GM21825 (cell line): Measurements from ENCODE around the gene SNX21.

Source experiments
- ATAC-seq: cut with Tn5 transposase; IDR thresholded peaks from one replicate; pipeline ENCODE4 v1.9.1; 2021; ENCODE audit warnings: mild to moderate bottlenecking, moderate library complexity; ENCODE audit not compliant: unreplicated experiment

Gene SNX21

GRCh38 chr20:45874576-45874975 lies 41.0 kb downstream of the SNX21 start:
- no peak for ATAC-seq

DNA sequence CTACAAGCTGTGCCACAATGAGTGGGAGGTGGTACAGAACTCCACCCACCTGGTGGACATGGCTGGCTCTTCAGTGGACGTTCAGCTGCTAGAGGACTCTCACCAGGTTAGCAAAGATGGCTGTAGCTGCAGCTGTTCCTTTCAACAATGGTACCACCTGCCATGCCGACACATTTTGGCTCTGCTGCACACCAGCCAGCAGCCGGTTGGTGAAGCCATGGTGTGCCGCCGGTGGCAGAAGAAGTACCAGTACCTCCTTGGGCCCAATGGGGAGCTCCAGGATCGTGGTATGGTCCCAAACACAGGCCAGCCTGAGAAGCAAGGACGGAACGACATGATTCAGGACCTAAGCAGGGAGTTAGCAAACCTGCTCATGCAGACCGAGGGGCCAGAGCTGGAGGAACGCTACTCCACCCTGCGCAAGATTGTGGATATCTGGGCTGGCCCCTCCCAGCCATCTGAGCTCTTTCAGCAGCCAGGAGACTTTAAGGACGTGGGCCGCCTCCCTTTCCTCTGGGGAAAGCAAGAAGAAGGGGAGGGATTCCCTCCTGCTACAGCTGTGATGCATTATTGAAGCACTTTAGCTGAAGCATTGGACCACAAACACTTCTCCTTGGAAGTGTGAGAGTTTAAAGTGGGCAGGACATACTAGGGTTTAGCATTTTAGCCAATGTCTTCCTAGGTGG lies 44.6 kb downstream of the SNX21 start:
- no peak for ATAC-seq

GRCh38 chr20:45880988-45881788 lies 47.6 kb downstream of the SNX21 start, which contains the start of gene ZSWIM1:
Gene ZSWIM1, plus strand, starts transcription at chr20:45881227. Its CDS starts 1,366 bp downstream, at chr20:45882593.
- ATAC-seq, result peak; percentile 96

DNA sequence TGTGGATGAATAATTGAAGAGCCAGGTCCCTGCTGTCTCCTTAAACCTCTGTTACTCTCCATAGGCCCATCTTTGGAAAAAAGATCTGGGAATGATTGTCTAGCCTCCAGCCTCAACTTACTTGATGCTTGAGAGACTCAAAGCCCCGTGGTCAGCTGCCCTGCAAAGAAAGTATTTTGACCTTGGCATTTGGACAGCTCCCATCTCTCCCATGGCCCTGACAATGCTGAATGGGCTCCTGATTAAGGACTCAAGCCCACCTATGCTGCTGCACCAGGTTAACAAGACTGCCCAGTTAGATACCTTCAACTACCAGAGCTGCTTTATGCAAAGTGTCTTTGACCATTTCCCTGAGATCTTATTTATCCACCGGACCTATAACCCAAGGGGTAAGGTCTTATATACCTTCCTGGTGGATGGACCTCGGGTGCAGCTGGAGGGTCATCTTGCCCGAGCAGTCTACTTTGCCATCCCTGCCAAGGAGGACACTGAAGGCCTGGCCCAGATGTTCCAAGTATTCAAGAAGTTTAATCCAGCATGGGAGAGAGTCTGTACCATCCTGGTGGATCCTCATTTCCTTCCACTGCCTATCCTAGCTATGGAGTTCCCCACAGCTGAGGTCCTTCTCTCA lies 49.0 kb downstream of the SNX21 start:
- ATAC-seq, result no peak

DNA sequence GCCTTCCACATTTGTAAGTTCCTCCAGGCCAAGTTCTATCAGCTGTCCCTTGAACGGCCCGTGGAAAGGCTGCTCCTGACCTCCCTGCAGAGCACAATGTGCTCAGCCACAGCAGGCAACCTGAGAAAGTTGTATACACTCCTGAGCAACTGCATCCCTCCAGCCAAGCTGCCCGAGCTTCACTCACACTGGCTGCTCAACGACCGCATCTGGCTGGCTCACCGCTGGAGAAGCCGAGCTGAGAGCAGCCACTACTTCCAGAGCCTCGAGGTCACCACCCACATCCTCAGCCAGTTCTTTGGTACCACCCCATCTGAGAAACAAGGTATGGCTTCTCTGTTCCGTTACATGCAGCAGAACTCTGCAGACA lies 49.5 kb downstream of the SNX21 start:
- no peak for ATAC-seq

DNA sequence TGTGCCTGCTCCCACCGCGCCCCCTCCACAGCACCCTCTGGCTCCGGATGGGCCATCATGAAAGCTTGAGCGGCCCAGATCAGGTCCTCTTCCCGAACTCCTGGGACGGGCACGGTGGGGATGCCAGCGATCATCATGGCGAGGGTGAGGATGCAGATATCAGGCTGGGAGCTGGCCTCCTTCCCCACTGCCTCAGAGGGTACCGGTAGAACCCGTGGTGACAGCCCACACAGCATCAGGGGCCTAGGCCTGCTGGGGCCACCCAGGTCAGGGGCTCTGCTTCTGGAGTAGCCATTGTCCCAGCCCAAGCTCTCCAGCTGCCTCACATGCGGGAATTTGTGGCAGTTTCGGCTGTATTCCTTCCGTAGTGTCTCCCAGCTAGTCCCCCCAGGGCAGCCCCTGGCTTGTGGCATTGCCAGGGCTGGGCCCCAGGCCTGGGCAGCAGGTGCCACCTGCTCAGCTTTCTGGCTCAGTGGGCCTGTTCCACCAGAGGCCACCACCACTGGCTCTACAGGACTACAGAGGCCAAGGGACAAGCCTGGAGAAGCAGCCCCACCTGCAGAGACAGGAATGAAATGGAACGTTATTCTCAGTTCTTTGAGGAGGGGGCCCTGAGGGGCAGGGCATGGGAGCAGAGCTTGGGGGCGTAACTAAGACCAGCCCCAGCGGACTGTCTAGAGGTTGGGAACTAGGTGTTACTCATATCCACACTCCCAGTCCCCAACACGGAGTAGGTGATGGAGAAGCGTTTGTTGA lies 53.2 kb downstream of the SNX21 start:
- ATAC-seq, result no peak

DNA sequence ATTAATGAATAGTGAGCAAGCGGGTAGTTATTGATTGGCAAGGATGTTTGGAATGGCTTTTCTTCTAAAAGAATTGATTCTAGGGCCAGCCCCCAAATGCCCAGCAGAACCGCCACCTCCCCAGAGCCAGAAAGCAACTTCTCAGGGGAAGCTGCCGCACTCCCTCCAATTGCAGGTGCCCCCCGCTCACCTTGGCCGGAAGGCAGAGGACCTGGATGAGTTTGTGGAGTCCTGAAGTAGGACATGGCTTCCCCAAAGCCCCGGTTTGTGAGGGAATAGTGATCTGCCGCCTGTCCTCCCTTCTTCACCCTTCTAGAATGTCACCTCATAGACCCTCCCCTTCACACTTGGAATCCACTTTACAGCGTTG lies 53.7 kb downstream of the SNX21 start, which contains the start of gene SPATA25:
Gene SPATA25 (minus strand): TSS at position 277 of the 370 bp plus-strand sequence. CDS start 32 bp downstream, at position 245.
- no peak for ATAC-seq

DNA sequence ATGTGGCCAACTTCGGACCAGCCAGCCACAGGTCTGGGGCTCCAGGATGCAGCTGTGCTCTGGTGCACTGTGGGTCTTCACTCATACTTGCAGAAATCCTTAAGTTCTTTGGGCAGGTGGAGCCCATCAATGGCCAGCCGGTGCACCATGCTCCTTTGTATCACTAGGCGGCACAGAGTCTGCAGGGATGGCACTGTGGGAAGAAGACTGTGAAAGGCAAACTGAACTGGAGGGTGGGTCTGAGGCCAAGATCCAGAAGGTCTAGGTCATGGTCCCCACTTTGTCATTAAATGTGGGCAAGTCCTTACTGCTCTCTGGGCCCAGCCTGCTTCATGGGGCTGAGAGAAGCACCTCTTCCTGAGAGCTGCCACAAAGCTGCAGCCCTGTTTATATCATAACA lies 55.1 kb downstream of the SNX21 start:
- ATAC-seq, result no peak

DNA sequence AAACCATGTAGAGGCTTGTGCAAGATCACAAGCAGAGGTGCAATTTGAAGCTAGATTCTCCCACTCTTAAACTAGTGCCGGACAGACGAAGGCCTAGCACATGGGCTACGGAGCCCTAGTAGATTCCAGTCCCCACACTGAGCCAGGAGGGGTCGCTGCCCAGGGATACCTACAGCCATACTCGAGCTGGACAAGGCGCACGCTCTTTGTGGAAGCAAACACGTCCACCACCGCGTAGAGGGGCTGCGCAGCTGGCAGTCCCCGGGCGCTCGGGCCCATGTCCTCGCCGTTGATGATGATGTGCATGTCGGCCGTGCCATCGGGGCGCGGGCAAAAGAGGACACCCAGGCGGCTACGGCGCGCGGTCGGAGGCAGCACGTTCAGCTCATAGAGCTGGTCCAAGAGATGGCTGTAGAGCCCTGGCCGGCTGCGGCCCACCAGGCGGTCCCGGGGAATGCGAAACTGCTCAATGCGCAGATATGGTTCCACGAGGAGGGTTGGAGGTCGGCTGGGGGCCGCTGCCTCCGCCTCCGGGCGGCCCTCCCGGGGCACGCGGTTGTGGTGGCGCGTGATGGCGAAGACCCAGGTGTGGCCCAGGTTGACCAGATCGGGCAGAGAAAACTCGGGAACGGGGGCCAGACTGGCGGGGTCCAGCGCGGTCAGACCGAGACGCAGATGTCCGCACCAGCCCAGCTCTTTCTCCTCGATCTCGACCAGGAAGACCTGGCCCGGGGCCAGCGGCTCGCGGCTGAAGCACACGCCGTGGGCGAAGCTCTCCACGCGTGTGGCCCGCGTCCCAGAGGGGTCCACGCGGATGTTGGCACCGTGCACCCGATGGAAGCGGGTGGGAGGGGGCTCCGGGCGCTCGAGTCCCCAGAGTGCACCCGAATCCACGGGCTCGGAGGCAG lies 56.7 kb downstream of the SNX21 start:
- peak; percentile 16 for ATAC-seq

GRCh38 chr20:45890985-45891983 lies 57.7 kb downstream of the SNX21 start, which contains the start of the genes CTSA and NEURL2:
Gene CTSA, plus strand, starts transcription at chr20:45891335. Its CDS starts 234 bp downstream, at chr20:45891569.
Gene NEURL2, minus strand, starts transcription at chr20:45891208. Its CDS starts 217 bp downstream, at chr20:45890991.
- peak; percentile 59 for ATAC-seq

DNA sequence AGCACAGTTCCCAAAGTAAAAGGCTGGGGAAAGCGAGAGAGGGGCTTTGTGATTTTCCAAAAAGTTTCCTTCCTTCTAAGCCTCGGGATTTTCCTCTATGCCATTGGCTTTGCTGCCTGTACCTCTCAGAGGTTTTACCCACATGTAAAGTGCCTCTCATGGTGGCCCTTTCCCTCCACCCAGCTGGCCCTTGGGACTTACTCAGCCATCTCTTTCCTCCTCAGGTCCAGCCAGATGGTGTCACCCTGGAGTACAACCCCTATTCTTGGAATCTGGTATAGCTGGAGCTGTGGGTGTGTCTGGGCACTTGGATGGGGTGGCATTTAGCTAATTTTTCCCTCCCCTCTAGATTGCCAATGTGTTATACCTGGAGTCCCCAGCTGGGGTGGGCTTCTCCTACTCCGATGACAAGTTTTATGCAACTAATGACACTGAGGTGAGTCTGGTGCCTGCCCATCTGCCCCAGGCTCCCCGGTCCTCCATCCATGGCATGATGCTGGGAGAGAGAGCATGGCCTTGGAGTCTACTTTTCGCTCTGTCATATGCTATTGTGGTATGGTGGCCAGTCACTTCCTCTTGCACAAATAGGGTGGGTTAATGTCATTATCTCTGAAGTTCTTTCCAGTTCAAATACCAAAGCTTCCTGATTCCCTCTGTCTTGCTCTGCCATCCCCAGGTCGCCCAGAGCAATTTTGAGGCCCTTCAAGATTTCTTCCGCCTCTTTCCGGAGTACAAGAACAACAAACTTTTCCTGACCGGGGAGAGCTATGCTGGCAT lies 58.6 kb downstream of the SNX21 start:
- no peak for ATAC-seq
